Measurements from ENCODE around the gene TRIM66.

- no peak for TF ChIP-seq POLR2A (IDR thresholded peaks at IDR 0.05)
- TF ChIP-seq, protein P1, sequence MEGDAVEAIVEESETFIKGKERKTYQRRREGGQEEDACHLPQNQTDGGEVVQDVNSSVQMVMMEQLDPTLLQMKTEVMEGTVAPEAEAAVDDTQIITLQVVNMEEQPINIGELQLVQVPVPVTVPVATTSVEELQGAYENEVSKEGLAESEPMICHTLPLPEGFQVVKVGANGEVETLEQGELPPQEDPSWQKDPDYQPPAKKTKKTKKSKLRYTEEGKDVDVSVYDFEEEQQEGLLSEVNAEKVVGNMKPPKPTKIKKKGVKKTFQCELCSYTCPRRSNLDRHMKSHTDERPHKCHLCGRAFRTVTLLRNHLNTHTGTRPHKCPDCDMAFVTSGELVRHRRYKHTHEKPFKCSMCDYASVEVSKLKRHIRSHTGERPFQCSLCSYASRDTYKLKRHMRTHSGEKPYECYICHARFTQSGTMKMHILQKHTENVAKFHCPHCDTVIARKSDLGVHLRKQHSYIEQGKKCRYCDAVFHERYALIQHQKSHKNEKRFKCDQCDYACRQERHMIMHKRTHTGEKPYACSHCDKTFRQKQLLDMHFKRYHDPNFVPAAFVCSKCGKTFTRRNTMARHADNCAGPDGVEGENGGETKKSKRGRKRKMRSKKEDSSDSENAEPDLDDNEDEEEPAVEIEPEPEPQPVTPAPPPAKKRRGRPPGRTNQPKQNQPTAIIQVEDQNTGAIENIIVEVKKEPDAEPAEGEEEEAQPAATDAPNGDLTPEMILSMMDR (IDR thresholded peaks at IDR 0.05) = no peak
Measured at GRCh38 chr11:8641332-8641731, 41.1 kb downstream of the TRIM66 start.
